SK-N-SH (cell line): Measurements from ENCODE around the gene FOXP1.

Experiments
- CTCF ChIP-seq: fragments of 200-600 bp; sonication (generic); IDR thresholded peaks from 2 replicates; pipeline ENCODE4 v1.6.1; 2017; ENCODE audit warnings: antibody characterized with exemption, mild to moderate bottlenecking, moderate library complexity
- RAD21 ChIP-seq: IDR thresholded peaks from 2 replicates; pipeline ENCODE4 v1.6.1; 2012; ENCODE audit warnings: mild to moderate bottlenecking, low read length

GRCh38 chr3:71441217-71441924, 142.2 kb downstream of the FOXP1 start:
- TF ChIP-seq CTCF (no peak), RAD21 (no peak)
